ENCODE results near the gene RAI14.

The RAI14 gene

GRCh38 chr5:34656001-34656699 is at the start of gene RAI14:
TSS of gene RAI14 (plus strand) at chr5:34656328. CDS start at chr5:34686920, 30,592 bp downstream.
- peak within 1 kb of the TSS; percentile 65 for H3K4me3 ChIP-seq (ENCODE audit: low read depth, low read length)
- DNase-seq (ENCODE audit: low read depth) = peak; percentile 3
- TF ChIP-seq, protein P1, sequence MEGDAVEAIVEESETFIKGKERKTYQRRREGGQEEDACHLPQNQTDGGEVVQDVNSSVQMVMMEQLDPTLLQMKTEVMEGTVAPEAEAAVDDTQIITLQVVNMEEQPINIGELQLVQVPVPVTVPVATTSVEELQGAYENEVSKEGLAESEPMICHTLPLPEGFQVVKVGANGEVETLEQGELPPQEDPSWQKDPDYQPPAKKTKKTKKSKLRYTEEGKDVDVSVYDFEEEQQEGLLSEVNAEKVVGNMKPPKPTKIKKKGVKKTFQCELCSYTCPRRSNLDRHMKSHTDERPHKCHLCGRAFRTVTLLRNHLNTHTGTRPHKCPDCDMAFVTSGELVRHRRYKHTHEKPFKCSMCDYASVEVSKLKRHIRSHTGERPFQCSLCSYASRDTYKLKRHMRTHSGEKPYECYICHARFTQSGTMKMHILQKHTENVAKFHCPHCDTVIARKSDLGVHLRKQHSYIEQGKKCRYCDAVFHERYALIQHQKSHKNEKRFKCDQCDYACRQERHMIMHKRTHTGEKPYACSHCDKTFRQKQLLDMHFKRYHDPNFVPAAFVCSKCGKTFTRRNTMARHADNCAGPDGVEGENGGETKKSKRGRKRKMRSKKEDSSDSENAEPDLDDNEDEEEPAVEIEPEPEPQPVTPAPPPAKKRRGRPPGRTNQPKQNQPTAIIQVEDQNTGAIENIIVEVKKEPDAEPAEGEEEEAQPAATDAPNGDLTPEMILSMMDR (IDR thresholded peaks at IDR 0.05; ENCODE audit: control insufficient read depth, extremely low read depth, insufficient read depth) = peak; percentile 28

- DNase-seq (ENCODE audit: low read depth) = no peak
- H3K4me3 ChIP-seq (ENCODE audit: low read depth, low read length) = no peak overlapping the region
- TF ChIP-seq, protein P1 (IDR thresholded peaks at IDR 0.05; ENCODE audit: control insufficient read depth, extremely low read depth, insufficient read depth) = no peak
Observed at GRCh38 chr5:34608368-34608767, 47.8 kb upstream of the RAI14 start.

- H3K4me3 ChIP-seq (ENCODE audit: low read depth, low read length) = no peak overlapping the region
- TF ChIP-seq, protein P1 (IDR thresholded peaks at IDR 0.05; ENCODE audit: control insufficient read depth, extremely low read depth, insufficient read depth) = no peak
- DNase-seq (ENCODE audit: low read depth) = no peak
Observed at GRCh38 chr5:34608859-34609648, 47.1 kb upstream of the RAI14 start.

- no peak overlapping the region for H3K4me3 ChIP-seq (ENCODE audit: low read depth, low read length)
- TF ChIP-seq, protein P1 (IDR thresholded peaks at IDR 0.05; ENCODE audit: control insufficient read depth, extremely low read depth, insufficient read depth) = no peak
- no peak for DNase-seq (ENCODE audit: low read depth)
Observed at GRCh38 chr5:34609951-34610441, 46.1 kb upstream of the RAI14 start.

- DNase-seq (ENCODE audit: low read depth) = no peak
- no peak overlapping the region for H3K4me3 ChIP-seq (ENCODE audit: low read depth, low read length)
- TF ChIP-seq, protein P1 (IDR thresholded peaks at IDR 0.05; ENCODE audit: control insufficient read depth, extremely low read depth, insufficient read depth) = no peak
Observed at GRCh38 chr5:34610546-34610945, 45.6 kb upstream of the RAI14 start.

GRCh38 chr5:34611464-34612415 is 44.4 kb upstream of the RAI14 start:
- TF ChIP-seq, protein P1 (IDR thresholded peaks at IDR 0.05; ENCODE audit: control insufficient read depth, extremely low read depth, insufficient read depth) = no peak
- no peak overlapping the region for H3K4me3 ChIP-seq (ENCODE audit: low read depth, low read length)
- DNase-seq (ENCODE audit: low read depth) = no peak

Measured in LNCaP clone FGC (cell line).